IPS-NIHi11 (cell line): ENCODE data around the gene TLCD5.
A peak's percentile ranks its signal among the peaks of the same experiment; 100 is the strongest.

Experiments
- DNase-seq: peaks from one replicate; pipeline ENCODE4 v3.0.0; 2012; ENCODE audit warnings: mixed read lengths, low spot score

Gene TLCD5

DNA sequence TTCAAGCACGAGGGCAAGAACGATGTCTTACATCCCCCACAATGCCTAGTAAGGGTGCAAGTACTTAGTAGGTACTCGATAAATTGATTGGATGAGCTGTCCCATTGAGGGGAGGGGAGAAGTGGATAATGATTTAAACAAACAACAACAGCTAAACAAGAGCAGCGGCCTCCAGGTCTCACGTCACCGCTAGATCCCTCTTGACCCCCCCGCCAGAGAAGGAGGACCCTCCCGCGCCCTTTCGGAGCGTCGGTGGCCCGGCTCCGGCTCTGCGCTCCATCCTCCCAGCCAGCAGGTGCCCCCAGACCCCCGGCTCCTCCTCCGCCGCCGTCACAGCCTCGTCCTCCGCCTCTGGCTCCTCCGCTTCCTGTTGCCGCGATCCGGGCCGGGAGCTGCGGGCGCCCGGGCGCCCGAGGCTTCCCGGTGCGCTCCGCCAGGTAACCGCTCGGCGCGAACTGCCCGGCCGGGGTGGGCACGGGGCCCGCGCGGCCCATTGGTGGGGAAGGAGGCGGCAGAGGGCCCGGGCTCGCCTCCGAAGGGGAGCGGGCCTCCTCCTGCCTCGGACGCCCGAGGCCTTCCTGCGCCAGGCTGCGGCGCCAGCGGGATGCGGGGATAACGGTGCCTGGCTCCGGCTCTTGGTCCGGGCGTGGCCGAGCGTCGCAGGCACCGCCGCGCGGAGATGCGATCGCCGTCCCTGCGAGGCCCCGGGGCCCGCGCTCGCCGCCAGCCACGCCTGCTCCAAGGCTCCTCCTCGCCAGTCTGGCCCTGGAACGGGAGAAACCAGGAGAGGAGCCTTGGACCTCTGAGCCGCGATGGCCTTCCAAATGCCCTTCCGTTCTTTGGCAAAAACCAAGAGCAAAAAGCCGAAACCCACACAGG lies at the start of gene TLCD5:
Gene TLCD5 (plus strand): TSS at position 368 of the 879 bp plus-strand sequence. CDS start 2,143 bp downstream, outside the sequence.
- peak; percentile 89 for DNase-seq

GRCh38 chr11:120279502-120279901 lies 45.6 kb upstream of the TLCD5 start:
- no peak for DNase-seq

GRCh38 chr11:120280600-120281051 lies 44.5 kb upstream of the TLCD5 start:
- DNase-seq = no peak

- no peak for DNase-seq
Observed at GRCh38 chr11:120281143-120281795, 43.8 kb upstream of the TLCD5 start.

DNA sequence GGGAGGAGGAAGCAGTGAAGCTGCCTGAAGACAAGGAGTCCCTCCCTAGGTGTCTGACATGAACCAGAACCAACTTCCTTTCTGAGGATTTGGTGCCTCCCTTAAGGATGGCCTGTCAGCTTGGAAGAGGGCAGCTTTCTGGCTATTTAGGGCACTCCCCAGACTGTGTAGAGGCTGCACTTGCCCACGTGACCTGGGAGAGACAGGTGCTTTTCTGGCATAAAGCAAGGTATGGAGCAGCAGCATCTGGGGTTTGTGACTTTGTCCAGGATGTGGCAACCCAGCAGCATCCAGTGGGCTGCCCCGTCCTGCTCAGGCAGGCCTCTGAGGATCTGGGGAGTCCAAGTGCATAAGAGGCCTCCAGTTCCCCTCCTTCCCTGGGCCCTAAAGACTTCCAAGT lies 42.0 kb upstream of the TLCD5 start:
- no peak for DNase-seq

- no peak for DNase-seq
Observed at GRCh38 chr11:120284272-120284671, 40.8 kb upstream of the TLCD5 start.

DNA sequence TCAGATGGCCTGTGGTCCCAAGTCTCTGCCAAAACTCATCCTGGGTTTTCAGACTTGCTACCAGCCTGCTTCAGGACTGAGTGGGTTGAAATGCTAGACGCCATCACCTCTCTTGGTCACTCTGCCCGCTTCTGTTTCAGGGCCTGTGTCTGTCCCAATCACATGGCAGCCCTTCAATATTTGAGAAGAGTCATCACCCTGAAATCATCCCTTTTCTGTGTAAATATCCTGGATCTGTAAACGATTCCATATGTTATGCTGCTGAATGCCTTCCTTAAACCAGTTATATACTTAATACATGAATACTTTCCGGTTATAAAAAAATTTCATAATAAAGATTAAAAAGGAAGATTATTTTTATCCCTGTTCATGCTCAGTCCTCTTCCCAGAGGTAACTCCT lies 39.8 kb upstream of the TLCD5 start:
- no peak for DNase-seq

DNA sequence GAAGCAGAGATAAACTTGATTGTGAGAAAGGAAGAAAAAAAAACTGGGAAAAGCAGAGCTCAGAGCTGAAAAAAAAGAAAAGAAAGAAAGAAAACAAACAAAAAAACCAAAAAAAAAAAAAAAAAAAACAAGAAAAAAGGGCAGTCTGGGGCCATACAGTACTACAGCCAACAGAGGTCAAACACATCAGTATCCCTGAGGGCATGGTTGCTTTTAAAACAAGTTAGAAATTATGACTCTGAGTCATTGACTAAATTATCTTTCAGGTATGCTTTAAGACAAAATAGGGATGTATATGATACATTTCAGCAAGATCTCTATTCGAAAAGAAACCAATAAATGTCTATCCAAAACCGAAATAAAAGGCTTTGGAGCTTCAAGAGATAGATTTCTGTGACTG lies 37.1 kb upstream of the TLCD5 start:
- no peak for DNase-seq

DNA sequence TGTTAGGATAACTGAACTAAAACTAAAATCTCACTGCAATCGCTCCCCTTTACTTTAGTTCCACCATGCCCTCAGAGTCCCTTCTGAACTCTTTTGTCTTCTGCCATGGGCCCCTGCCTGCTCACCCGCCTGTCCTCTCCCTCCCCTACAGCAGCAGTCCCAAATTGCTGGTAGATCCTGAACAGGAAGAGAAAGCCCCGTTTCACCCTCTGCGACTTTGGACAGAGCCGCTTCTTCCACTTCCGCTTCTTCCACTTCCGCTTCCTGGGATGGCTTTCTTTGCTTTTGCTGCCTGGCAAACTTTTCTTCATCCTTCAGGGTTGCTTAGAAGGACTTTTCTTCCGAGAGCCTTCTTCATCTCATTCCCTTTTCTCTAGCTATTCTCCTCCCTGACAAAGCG lies 35.7 kb upstream of the TLCD5 start:
- DNase-seq = no peak

DNA sequence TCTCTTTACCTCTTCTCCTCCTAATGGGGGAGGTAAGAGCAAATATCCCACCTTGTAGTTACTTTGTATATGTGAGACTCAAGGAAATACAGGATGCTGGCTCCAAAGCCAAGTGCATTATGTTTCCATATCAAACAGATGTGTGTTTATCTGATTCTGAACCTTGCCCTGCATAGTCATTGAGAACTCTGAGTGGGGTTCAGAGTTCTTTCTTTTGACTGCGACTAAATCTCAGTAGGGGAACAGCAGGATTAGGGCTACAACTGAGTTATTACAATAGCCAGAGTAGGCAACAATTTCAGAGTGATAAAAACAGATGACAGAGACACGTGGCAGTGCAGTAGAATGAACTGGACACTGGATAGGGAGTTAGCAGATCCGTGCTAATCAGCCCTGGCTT lies 34.1 kb upstream of the TLCD5 start:
- DNase-seq = no peak

- DNase-seq = no peak
Observed at GRCh38 chr11:120293038-120293800, 31.9 kb upstream of the TLCD5 start.

DNA sequence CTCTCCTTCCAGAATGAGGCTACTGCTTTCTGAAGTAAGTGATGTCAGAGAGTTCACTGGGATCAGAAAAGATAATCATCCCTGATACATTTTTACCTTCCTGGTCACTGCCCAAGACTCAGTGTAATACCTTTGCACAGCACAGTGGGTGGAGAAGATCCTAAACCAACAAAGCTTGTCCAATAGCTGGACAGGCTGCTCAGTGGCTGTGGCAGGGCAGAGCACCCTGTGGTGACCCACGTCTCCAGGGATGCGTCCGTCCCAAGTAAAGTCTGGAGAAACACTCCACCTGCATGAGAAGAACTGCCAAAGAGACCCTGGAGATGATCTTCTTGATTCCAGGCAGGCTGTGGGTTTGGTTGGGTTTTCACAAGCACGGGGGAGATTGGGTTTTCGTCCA lies 31.0 kb upstream of the TLCD5 start:
- no peak for DNase-seq

- DNase-seq = no peak
Observed at GRCh38 chr11:120295099-120295498, 30.0 kb upstream of the TLCD5 start.

- no peak for DNase-seq
Observed at GRCh38 chr11:120296554-120296953, 28.5 kb upstream of the TLCD5 start.

DNA sequence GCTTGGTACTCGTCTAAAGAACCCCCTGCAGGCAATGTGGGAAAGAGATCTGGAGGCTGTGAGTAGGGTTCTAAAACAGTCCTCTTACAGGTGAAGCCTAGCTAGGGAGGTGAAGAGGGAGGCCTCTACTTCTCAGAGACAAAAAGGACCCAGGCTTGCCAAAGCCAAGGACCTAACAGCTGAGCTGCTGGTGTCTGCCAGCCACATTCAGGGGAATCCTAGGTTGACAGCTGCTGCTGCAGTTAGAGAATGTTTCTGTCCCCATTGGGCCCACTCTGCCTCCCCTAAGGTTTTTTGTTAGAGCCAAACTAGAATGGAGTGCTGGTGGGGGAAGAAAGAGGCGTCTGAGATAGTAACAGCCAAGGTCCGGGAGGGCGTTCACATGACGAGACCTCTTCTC lies 26.6 kb upstream of the TLCD5 start:
- no peak for DNase-seq

GRCh38 chr11:120302001-120302805 lies 22.9 kb upstream of the TLCD5 start:
- DNase-seq = peak; percentile 47

- DNase-seq = peak; percentile 88
Observed at GRCh38 chr11:120303004-120303637, 22.0 kb upstream of the TLCD5 start.

DNA sequence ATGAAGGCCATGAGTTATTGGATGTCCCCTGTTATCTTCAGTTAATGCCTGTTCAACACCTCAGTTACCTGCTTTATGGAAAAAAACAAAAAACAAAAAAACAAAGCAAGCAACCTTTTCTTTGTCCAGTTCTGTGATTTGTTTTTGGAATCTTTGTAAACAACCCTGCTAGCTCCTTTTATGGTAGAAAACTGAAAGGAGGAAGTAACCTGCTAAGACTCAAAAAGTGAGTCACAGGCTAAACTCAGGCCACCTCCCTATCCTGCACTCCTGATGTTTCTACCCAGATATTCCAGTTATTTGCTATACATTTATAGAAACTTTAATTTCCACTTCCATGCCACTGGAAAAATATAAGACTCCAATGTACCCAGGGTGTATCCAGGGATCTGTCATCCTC lies 20.6 kb upstream of the TLCD5 start:
- no peak for DNase-seq

- no peak for DNase-seq
Observed at GRCh38 chr11:120305286-120305685, 19.8 kb upstream of the TLCD5 start.

DNA sequence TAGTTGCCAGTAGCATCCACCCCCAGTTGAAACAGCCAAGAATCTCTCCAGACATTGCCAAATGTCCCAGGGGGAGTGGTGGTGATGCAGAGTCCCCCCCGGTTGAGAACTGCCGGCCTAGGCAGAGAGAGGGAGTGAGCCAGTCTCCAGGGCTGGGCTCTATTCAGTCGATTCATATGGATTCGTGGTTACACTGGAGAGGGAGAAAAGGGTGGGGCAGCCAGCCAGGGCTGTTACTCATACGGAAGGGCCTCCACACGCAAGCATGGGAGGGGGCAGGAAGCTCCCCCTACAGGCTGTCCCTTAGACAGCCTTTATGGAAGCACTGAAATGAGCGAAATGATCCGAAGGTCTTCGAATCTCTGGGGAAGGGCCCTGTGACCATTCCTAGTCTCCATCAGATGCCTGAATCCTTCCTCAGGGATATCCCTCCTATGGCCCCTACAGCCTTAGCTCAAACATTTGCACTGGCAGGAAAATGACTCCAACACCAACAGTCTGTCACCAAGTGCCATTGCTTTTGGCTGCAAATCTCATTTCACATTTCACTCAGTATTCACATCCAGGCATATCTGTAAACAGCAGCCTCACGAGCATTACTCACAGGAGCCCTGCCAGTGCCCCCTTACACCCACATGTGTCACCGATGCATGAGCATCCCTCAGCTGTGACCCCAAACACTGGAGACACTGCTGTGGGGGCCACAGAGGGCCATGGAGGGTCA lies 18.4 kb upstream of the TLCD5 start:
- peak; percentile 72 for DNase-seq

GRCh38 chr11:120307476-120307875 lies 17.6 kb upstream of the TLCD5 start:
- no peak for DNase-seq
